ENCODE data around the gene SLC46A1. TPM values are rescaled to one million over a fixed set of nuclear protein-coding genes. Genes with fewer than 3 reads are reported as not detected.

SLC46A1 gene
- total and polyA plus RNA-seq, 2 of the 8 experiments (the other 6 are each of a cell fraction or from before 2014, with no cell fraction given) = 5.3 to 8.7 TPM

GRCh38 chr17:28372945-28373274 is 33.1 kb downstream of the SLC46A1 start:
- no peak overlapping the region for H3K4ac ChIP-seq (replicated peaks; ENCODE audit: insufficient read length, low read depth, low read length)
- H4K8ac ChIP-seq (ENCODE audit: extremely low read depth, insufficient read depth, low read length) = no peak overlapping the region
- H2BK120ac ChIP-seq (replicated peaks; ENCODE audit: low read depth, low read length) = no peak overlapping the region
- no peaks in the 10 kb centered on the region; the same call in 1 of the 2 replicates for H3K79me1 ChIP-seq (ENCODE audit: low read depth, low read length)
- no peak overlapping the region for H2BK12ac ChIP-seq (ENCODE audit: low read depth, low read length)
- H3K27ac ChIP-seq (ENCODE audit: low read depth, low read length) = no peak overlapping the region
- 0 out of 8 replicates have a peak overlapping the region, but pooled peaks of 1 of the 4 experiments have one; percentile 79 for H3K4me3 ChIP-seq (ENCODE audit: extremely low read depth in 1 of 4, insufficient read depth in 2 of 4, low read depth in 3 of 4, low read length in 4 of 4)
- no peak overlapping the region for H3K14ac ChIP-seq (ENCODE audit: insufficient read length)
- H2BK15ac ChIP-seq (ENCODE audit: low read length) = no peak overlapping the region
- POLR2A ChIA-PET (ENCODE audit: partially characterized antibody) = interaction anchor here (0.7 to 12.7 kb wide), 5 partner anchors 8 to 125 kb away, joined by 3 to 103 read pairs (median 4); partner anchors contain the start of genes POLDIP2 and SLC13A2
- H2BK20ac ChIP-seq (ENCODE audit: low read length) = no peak overlapping the region
- DNase-seq (ENCODE audit: low read depth in 1 of 2, low spot score in 2 of 2) (no peak), FAIRE-seq (no peak)
- H3K56ac ChIP-seq (replicated peaks; ENCODE audit: insufficient read length, low read depth, low read length) = no peak overlapping the region
- H4K5ac ChIP-seq (ENCODE audit: insufficient read length, low read depth, low read length) = no peak overlapping the region
- CTCF ChIA-PET (ENCODE audit: partially characterized antibody) = interaction anchor here (1.2 to 4.6 kb wide), 4 partner anchors 8 to 174 kb away, joined by 4 to 20 read pairs (median 6); partner anchors contain the start of gene POLDIP2
- H3K9me3 ChIP-seq (ENCODE audit: insufficient read depth in 2 of 2, low read depth in 1 of 2, low read length in 1 of 2) = no peaks in the 10 kb centered on the region
- H3K23me2 ChIP-seq (ENCODE audit: low read depth, low read length) = peaks cover 16% of the 10 kb centered on the region; the same call in 1 of the 2 replicates
- no peak overlapping the region for H4K91ac ChIP-seq (replicated peaks; ENCODE audit: insufficient read length, low read length)
- H3K9ac ChIP-seq (replicated peaks in 1 of 4; ENCODE audit: extremely low read depth in 1 of 4, low read depth in 3 of 4, low read length in 3 of 4) = no peak overlapping the region
- TF ChIP-seq PHF8 (conservative IDR thresholded peaks at IDR 0.05; ENCODE audit: low read depth, low read length) (no peak), SP4 (IDR thresholded peaks at IDR 0.05; ENCODE audit: low read length) (no peak), TEAD4 (IDR thresholded peaks at IDR 0.05; ENCODE audit: low read depth, low read length) (no peak)
- WGBS, 2 experiments (ENCODE audit: extremely low coverage in 1 of 2, insufficient coverage in 1 of 2, insufficient read length in 1 of 2, insufficient replicate concordance in 2 of 2, low coverage in 1 of 2, low lambda C conversion rate in 2 of 2, missing lambda C conversion rate in 1 of 2) = 72% methylated on average over 6 of the region's 6 CpGs; no CpG with 5 or more reads in 1 of the 2 experiments
- peaks cover 2 to 12% of the 10 kb centered on the region in 2 experiments for H4K20me1 ChIP-seq (replicated peaks in 1 of 2; ENCODE audit: control insufficient read depth in 1 of 2, insufficient read depth in 2 of 2, low read length in 2 of 2)
- peak overlapping the region; percentile 76 to 89; a peak in 3 of 4 replicates for H3K4me2 ChIP-seq (ENCODE audit: insufficient read depth in 1 of 2, low read depth in 2 of 2, low read length in 2 of 2)
- H3K23ac ChIP-seq (ENCODE audit: insufficient read length) = no peak overlapping the region
- H2AK5ac ChIP-seq (ENCODE audit: low read depth, low read length) = no peak overlapping the region
- no peak overlapping the region for H2BK5ac ChIP-seq (ENCODE audit: low read depth, low read length)
- no peak overlapping the region for H3K18ac ChIP-seq (ENCODE audit: extremely low read depth, low read length)
- H2AFZ ChIP-seq (ENCODE audit: low read length) = no peak overlapping the region
- peaks cover 9 to 19% (median 19%) of the 10 kb centered on the region in 4 experiments for H3K27me3 ChIP-seq (replicated peaks in 1 of 4; ENCODE audit: control insufficient read depth in 3 of 4, extremely low read depth in 1 of 4, insufficient read depth in 3 of 4, low read length in 3 of 4)
- no peaks in the 10 kb centered on the region for H3K36me3 ChIP-seq (ENCODE audit: control insufficient read depth in 2 of 4, insufficient read depth in 4 of 4, low read length in 3 of 4)
- H3K79me2 ChIP-seq (ENCODE audit: control insufficient read depth in 1 of 2, insufficient read depth in 2 of 2, low read length in 2 of 2) = no peaks in the 10 kb centered on the region
- H3K4me1 ChIP-seq (replicated peaks in 1 of 4; ENCODE audit: control insufficient read depth in 3 of 4, insufficient read depth in 4 of 4, low read length in 3 of 4) = peaks cover 3 to 16% (median 9%) of the 10 kb centered on the region in 4 experiments; a peak in 6 of 7 replicates
